HG02870 (cell line): Measurements from ENCODE around the gene RNH1.
A peak's percentile ranks its signal among the peaks of the same experiment; 100 is the strongest.

ENCODE experiments used
- ATAC-seq: cut with Tn5 transposase; IDR thresholded peaks from one replicate; pipeline ENCODE4 v1.9.1; 2021; ENCODE audit warnings: mild to moderate bottlenecking, moderate library complexity; ENCODE audit not compliant: unreplicated experiment

The RNH1 gene

DNA sequence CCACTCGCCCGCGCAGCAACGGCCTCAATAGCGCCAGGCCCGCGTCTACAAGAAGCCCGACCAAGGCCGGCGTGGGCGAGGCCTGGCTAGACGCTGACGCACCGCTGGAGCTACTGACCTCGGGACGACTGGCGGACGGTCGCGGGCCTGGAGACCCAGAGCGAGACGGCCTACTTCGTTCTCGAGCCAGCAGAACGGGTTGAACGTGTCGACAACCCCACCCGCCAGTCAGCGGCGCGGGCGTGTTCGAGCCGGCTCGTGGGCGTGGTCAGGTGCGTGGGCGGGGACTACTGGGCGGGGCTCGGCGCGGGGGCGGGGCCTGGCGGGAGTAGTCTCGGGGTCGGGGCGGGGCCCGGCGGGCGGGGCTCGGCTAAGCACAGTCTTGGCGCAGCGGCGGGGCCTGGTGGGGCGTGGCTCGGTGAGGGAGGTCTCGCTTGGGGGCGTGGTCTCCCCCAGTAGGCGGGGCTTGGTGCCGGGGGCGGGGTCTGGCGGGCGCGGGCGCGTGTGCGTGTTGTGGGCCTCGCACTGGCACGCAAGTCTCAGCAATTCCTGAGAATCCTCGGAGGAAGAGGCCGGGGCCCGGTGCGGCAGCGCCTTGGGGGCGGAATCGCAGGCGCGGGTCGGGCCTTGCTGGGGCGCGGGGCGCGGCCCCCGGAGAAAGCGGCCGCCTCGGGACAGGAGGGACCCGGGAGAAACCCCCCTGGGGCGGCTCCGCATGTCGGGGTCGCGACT, at the start of gene RNH1:
Gene RNH1 (minus strand): TSS at position 248 of the 732 bp plus-strand sequence. CDS start 5,080 bp downstream, outside the sequence.
- peak; percentile 27 for ATAC-seq

DNA sequence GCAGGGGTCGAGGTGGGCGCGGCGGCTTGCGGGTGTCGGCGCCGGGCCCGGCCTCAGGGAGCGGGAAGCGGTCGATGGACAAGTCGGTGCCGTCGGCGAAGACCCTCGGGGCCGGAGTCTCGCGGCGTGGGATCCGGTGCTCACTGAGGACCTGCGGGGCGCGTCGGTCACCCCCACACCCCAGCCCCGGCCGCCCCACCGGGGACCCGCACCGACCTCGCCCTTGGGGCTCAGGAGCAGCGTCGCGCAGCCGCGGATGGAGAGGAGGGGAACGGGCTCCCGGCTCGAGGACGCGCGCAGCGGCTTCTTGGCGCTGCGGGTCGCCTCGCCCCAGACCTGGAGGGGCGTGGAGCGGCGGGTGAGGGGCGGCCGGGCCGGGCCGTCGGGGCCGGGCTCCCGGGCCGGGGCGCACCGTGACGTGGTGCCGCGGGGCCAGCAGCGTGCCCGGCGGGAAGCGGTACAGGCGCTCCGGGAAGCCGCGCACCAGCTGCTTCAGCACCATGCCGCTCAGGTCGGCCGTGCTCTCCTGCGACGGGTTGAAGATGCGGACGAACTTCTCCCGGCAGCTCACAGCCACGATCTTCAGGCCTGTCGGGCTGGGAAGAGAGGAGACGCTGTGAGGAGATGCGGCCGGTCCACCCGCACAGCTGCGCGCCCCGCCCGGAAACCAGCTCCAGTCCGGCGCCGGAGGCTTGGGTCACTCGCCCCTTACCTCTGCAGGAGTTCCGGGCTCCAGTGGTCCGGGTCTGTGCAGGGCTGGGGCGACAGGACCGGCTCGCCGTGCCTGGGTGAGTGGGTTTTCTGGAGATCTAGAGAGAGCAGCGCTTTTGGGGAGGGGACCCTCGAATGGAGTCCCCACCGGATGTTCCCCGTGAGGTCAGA, 49.0 kb upstream of the RNH1 start:
- no peak for ATAC-seq

DNA sequence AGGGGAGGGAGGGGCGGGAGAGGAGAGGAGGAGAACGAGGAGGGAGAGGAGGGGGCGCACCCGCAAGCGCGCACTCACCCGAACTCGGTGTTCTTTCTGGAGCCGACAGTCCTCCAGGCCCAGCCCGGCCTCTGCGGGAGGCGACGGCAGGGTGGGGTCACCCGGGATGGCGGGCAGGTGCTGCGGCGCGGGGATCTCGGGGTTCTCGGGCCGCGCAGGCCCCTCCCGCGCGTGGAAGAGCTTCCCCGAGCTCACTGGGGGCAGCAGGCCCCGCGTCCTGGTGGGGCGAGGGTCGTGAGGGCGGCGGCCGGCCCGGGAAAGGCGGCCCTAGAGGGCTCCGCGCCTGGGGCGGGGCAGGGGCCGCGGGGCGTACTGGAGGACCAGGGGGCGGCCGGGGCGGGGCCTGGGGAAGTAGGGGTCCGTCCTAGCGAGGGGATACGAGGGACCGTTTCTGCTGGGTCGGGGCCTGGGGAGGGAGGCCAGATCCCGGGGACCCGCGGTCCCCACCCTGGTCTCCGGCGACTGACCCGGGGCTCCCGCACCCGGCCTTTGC, 48.3 kb upstream of the RNH1 start:
- ATAC-seq, result no peak

DNA sequence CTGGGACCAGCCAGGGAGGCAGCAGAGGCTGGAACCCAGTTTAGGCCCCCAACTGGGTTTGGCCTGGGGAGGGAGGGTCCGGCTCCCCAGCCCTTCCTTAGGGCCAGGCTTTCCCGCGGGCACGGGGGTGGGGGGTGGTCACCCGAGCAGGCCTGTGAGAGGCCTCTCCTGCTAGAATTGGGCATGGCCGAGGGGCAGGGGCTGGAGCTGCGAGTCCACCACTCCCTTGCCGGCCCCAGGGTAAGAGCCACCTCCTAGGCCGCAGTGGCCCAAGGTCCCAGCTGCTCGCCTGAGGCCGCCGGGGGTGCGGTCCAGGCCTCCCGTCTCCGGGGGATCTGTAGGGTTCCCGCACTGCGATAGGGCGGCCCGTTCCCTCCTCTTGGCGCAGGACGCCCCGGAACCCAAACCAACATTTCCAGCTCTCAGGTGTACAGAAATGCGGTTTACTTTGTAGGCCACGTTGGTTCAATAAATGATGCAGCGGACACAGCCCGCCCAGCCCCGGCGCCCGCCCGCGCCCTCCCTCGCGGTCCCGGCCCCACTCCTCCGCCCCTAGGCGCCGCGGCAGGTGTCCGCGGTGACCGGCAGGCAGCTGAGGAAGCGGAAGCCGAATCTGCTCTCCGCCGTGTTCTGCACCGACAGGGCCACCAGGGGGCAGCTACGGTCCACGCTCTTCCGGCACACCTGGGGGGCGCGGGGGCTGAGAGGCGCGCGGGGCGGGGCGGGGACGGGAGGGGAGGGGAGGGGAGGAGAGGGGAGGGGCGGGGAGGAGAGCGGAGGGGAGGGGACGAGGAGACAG, 47.6 kb upstream of the RNH1 start:
- peak; percentile 59 for ATAC-seq

DNA sequence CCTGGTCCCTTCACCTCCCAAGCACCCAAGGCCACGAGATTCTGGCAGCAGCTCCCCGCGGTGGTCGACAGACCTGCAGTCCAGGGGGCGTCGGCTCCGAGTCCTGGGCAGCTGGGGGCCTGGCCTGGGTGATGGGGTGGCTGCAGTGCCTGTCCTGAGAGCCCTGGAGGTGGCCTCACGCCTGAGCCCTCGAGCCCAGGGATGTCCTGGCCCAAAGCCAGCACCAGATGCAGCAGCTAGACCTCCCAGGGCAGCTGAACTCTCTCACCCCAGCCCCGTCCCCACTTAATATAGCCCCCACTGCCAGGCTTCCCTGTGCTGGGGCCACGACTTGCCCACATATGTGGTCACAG, 46.9 kb upstream of the RNH1 start:
- no peak for ATAC-seq

DNA sequence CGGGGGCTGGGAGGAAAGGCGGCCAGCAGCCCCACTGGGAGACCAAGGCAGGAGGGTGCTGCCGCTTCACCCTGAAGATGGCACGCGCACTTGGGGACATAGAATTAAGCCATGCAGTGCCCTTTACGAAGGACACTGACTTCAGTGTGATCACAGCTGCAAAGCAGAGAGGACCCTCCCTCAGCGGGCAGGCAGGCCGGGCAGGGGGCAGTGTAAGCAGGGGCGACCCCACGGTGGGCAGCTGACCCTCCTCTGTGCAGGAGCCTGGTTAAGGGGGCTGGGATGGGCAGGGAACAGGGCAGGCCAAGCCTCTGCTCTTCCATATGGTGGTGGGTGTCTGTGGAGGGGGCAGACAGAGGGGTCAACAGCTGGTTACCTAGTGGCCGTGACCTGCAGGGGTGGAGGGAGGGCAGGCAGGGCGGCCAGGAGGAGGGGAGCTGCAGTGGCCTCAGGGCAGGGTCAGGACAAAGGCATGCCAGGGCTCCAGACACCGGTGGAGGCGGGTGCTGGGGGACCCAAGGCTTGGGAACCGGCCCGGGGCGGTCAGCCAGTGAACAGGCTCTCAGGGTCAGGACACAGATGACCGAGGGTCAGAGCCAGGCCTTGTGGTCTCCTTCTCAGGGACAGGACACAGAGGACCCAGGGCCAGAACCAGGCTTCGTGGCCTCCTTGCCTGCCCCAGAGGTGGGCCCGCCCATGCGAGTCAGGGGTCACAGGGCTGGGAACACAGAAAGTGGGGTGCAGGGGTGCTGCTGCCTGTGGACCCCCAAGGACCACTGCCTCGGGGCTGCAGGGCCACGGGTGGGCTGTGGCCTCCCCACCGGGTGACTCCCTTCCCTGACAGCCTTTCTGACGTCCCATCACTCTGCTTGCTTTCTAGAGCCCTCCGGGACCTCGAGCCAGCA, 46.3 kb upstream of the RNH1 start:
- no peak for ATAC-seq

DNA sequence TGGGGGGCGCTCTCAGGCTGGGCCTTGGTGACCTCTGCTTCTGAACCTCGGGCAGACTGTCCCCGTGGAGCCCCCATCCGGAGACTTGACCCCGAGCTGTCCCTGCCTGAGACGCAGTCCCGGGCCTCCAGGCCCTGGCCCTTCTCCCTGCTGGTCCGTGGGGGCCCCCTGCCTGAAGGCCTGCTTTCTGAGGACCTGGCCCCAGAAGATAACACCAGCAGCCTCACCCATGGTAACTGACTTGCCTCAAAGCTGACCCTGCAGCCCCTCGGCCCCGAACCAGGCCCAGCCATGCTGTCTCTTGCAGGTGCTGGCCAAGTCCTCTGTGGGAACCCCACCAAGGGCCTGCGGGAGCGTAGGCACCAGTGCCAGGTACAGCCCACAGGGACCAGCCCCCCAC, 44.6 kb upstream of the RNH1 start:
- ATAC-seq, result no peak

DNA sequence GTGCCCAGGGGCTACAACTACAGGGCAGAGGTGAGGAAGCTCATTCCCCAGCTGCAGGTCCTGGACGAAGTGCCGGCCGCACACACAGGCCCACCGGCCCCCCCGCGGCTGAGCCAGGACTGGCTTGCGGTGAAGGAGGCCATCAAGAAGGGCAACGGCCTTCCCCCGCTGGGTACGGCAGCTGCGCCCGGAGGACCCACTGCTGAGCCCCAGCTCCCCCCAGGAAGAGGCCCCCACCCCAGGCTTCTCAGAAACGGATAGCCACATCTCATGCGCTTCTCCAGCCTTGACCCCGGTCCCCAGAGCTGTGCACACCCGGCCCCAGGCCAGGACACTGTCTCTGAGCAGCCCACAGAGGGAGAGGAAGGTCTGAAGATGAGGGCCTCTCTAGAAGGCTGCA, 44.1 kb upstream of the RNH1 start:
- no peak for ATAC-seq

DNA sequence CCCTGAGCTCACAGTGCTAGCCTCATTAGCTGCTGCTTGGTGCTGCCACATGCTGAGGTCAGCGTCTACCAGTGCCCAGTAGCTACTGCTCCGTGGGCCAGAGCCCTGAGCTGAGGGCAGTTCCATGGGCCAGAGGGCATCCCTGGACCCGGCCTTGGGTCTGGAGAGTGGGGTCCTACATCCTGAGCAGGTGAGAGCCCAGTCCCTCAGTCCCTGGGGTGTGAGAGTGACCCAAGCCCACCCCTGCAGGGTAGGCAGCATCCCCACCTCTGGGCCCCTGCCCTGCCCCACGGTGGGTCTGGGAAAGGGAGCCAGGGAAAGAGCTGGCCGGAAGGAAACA, 43.7 kb upstream of the RNH1 start:
- no peak for ATAC-seq

DNA sequence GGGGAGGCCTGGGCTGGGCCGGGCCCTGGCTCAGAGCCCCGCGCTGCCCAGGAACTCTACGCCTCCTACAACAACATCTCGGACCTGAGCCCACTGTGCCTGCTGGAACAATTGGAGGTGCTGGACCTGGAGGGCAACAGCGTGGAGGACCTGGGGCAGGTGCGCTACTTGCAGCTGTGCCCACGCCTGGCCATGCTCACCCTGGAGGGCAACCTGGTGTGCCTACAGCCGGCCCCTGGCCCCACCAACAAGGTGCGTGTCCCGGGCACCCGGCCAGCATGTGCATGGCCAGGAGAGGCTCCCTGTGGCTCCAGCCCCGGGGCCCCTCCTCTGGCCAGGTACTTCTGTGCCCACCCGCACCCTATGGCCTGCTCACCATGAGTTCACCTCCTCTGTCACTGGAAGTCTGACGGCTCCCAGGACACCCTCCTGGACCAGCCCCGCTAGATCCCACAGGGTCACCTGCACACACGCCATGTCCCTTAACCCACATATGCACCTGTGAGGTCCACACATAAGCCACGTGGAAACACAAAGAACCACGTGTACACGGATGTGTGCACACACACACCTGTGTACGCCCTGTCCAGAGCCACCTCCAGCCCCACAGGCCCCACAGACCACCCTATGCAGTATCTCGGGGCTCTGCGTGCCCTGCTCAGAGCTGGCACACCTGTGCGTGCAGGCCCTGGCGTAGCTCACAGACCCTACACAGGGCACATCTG, 43.1 kb upstream of the RNH1 start:
- ATAC-seq, result no peak

DNA sequence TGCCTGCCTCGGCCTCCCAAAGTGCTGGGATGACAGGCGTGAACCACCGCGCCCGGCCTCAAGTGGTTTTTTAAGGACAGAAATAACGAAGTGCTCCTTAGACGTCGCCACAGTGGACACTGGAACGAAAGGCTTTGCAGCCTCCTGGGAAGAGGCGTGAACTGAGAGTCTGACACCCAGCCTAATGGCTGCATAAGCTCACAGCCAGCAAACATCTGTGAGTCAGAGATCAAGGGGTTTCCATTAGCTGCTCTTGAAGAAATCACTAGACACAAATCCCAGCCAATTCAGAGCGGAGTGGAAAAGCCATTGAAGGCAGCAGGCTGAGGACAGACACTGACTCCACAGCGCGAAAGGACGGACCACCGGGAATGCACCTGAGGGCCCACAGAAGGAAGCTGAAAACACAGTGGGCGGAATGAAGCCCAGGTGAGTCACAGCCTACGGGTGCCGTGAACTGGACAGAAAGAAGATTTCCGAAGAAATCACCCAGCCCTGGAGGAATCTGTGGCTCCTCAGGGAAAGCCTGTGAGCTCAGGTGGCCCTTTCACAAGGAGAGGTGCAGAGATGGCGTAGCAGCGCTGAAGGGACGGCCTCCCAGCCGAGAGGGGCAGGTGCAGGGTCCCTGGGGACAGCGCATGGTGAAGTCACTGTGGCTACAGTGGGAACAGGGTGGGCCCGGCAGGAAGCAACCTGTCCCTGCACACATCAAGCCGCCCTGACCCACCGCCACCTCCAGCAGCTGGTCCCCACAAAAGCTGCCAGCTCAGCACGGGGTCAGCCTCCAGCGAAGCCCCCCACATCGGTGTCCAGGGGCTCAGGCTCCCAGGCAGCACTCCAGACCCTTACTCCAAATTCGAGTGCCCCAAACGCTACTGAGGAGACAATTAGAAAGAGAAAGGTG, 41.9 kb upstream of the RNH1 start:
- ATAC-seq, result no peak

DNA sequence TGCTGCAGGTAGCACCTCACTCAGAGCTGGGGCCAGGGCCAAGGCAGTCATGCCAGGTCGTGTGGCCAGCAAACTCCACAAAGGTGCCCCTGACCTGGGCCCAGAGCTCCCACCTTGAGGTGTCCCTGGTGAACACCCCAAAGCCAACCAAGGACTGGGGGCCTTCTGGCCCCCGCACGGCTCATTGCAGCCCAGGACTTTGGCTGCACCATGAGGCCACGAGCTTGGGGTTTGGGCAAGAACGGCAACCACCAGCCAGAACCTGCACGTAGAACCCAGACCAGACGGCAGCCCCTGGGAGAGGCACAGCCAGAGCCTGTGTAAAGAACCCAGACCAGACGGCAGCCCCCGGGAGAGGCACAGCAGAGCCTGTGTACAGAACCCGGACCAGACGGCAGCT, 38.1 kb upstream of the RNH1 start:
- no peak for ATAC-seq

DNA sequence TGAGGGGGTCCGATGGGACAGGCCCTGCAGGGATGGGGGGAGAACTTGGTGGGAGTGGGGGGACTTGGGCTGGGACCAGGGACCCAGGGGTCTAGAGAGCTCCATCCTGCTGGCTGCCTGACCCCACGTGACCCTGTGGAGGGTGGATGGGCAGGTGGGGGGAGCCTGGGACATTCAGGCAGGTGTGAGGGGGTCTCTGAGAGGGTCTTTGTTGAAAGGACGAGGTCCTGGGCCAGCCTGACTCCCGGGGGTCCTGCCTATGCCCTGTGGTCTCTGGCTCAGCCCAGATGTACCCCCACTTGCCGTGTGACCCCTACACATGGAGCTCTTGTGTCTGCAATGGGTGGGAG, 37.8 kb upstream of the RNH1 start:
- no peak for ATAC-seq

DNA sequence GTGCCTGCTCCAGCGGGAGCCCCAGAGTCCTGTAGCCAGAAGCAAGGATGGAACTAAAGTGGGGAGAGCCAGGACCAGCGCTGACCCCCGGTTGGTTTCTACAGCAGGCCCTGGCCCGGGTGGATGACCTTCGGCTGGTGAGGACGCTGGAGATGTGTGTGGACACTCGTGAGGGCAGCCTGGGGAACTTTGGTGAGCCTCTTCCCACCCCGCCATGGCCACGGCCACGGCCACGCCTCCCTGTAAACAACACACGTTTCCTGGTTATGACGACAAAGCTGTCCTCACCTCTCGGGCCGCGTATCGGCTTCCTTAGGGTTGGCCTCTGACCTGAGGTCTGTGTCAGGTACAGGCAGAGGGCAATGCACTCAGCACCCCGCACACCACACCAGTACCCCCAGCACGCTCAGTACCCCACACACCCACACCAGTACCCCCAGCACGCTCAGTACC, 34.4 kb upstream of the RNH1 start:
- ATAC-seq, result no peak

DNA sequence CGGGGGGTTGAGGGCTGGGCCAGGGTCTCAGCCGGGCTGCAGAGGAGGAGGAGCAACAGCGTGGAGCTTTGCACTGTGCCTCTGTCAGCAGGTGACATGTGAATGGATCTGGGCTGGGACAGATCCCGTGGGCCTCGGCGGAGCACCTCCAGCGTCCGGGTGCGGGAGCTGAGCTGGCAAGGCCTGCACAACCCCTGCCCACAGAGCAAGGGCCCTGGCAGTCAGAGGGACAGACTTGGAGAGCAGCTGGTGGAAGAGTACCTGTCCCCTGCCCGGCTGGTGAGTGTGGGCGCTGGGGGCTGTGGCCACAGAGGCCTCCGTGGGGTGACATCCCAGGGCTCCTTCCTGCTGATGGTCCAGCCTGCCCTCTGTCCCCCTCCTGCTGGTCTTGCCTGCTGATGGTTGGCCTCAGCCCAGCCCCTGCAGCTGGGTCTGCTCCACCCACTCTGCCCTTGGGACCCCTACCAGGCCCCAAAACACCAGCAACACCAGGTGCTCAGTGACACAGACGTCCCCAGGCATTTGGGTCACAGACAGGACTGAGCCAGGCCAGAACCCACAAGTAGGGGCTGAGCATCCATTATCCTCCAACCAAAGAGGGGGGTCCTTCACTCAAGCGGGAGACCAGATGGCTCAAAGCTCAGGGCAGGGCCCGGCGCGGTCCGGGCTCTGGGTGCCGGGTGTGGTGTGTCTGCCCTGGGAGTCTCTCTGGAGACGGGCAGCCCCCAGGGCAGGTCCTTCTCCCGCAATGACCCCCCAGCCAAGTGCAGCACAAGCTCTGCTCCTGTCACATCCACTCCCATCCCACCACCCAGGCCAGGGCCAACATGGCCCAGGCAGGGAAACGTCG, 33.8 kb upstream of the RNH1 start:
- ATAC-seq, result no peak

DNA sequence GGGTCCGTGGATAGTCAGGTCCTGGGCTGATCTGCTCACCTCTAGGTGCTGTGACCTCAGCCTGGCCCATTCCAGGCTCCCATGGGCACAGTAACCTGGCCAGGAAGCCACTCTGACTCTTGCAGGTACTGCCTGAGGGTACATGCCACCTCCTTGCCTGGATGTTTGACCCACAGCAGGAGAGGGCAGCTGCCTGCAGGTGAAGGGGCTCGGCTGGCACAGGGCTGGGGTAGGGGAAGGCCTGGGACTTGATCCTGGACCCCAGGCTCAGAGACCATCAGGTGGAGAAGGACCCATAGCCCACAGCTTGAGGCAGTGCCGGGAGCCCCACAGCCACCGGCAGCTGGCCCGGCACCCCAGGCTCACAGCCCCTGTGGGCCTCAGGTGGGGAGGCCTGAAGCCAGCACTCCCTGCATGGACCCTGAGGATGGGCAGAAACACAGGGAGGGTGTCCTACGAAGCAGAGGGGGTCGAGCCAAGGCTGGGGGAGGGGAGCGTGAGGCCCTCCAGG, 33.0 kb upstream of the RNH1 start:
- ATAC-seq, result no peak

DNA sequence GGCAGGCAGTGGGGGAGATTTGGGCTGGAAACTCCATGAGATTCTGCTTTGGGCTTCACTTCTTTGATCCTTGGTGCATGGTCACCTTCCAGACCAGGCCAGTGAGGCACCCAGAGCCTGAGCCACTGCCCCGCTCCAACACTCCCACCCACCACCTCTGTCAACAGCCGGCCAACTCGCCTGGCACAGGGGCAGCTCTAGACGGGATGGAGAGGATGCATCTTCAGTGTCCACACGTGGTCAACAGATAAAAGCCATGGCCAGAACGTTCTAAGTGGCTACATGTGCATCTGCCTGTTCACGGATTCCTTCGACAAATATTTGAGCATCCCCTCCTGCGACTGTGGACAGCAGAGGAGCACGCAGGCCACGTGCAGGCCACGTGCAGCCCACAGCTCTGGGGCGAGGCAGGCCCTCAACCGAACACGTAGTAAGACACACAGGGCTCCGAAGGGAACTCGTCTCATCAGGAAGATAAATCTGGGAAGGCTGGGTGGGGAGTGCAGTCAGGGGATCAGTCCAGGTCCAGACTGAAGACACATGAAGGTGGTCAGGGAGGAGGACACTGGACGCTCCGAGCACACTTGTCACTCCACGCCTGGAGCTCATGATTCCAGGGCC, 31.5 kb upstream of the RNH1 start:
- ATAC-seq, result no peak
